Cerebellar nuclear complex (tissue), 1 donor: ENCODE measurements around the gene RFFL.
"Not testable (repeated sequence)": the region's sequence is repeated elsewhere in the genome, so short reads cannot be mapped to it uniquely, and the experiment has no call there.

ENCODE experiments used
- DNase-seq, 2 experiments: peaks; one replicate each; lab custom pipeline; 2025; lab: John Stamatoyannopoulos, UW

RFFL gene

GRCh38 chr17:35046740-35047283 lies 16.7 kb downstream of the RFFL start:
- no peak for DNase-seq

- no peak for DNase-seq
Measured at GRCh38 chr17:35046245-35046644, 17.3 kb downstream of the RFFL start.

- not testable (repeated sequence) for DNase-seq
Measured at GRCh38 chr17:35045458-35045979, 18.0 kb downstream of the RFFL start.

- no peak for DNase-seq
Measured at GRCh38 chr17:35044181-35044580, 19.3 kb downstream of the RFFL start.

- no peak for DNase-seq
Measured at GRCh38 chr17:35041390-35041789, 22.1 kb downstream of the RFFL start.

- DNase-seq, result no peak
Measured at GRCh38 chr17:35038453-35038852, 25.1 kb downstream of the RFFL start.

GRCh38 chr17:35030780-35031179 lies 32.7 kb downstream of the RFFL start:
- DNase-seq, result no peak

- DNase-seq, result no peak
Measured at GRCh38 chr17:35028531-35029262, 34.8 kb downstream of the RFFL start.

GRCh38 chr17:35028097-35028496 lies 35.4 kb downstream of the RFFL start:
- not testable (repeated sequence) for DNase-seq

- DNase-seq, result no peak
Measured at GRCh38 chr17:35025541-35025940, 38.0 kb downstream of the RFFL start.

GRCh38 chr17:35023538-35023937 lies 40.0 kb downstream of the RFFL start:
- DNase-seq, result no peak

GRCh38 chr17:35022536-35023063 lies 40.9 kb downstream of the RFFL start:
- no peak for DNase-seq

GRCh38 chr17:35021520-35022380 lies 41.8 kb downstream of the RFFL start:
- DNase-seq, result no peak

GRCh38 chr17:35019386-35020179 lies 43.9 kb downstream of the RFFL start:
- DNase-seq, result no peak

- no peak for DNase-seq
Measured at GRCh38 chr17:35018814-35019213, 44.7 kb downstream of the RFFL start.

GRCh38 chr17:35017021-35017420 lies 46.5 kb downstream of the RFFL start:
- DNase-seq, result no peak

- no peak for DNase-seq
Measured at GRCh38 chr17:35016369-35016768, 47.1 kb downstream of the RFFL start.

GRCh38 chr17:35011671-35012216 lies 51.8 kb downstream of the RFFL start:
- DNase-seq, result no peak

- DNase-seq, result no peak
Measured at GRCh38 chr17:35010093-35010492, 53.4 kb downstream of the RFFL start.

GRCh38 chr17:35006961-35007360 lies 56.5 kb downstream of the RFFL start:
- DNase-seq, result no peak

GRCh38 chr17:35006345-35006744 lies 57.2 kb downstream of the RFFL start:
- DNase-seq, result no peak
